Sigmoid colon (tissue), 4 donors: ENCODE results near the gene ZKSCAN3.

Experiments used
- CTCF ChIP-seq, 4 experiments: fragments of 450-650 bp in 3 of 4; fragments of 200-600 bp in 1 of 4; IDR thresholded peaks; one replicate each; pipeline ENCODE4 v1.5.1; 2016 to 2019; ENCODE audit warnings: antibody characterized with exemption in 4 of 4, mild to moderate bottlenecking in 3 of 4, moderate library complexity in 2 of 4
- EP300 ChIP-seq, 4 donors: sonication (generic); formaldehyde crosslinking; IDR thresholded peaks; one replicate each; pipeline ENCODE4 v1.6.1; 2017; ENCODE audit warnings: antibody characterized with exemption in 4 of 4
- POLR2A ChIP-seq, 2 donors: fragments of 450-650 bp; IDR thresholded peaks; one replicate each; pipeline ENCODE4 v1.6.1; 2016; ENCODE audit warnings: antibody characterized with exemption in 2 of 2, mild to moderate bottlenecking in 2 of 2, moderate library complexity in 2 of 2
- POLR2AphosphoS5 ChIP-seq, 4 donors: sonication (generic); formaldehyde crosslinking; IDR thresholded peaks; one replicate each; pipeline ENCODE4 v1.6.1; 2017; ENCODE audit warnings: antibody characterized with exemption in 4 of 4

GRCh38 chr6:28408076-28408802 is 58.5 kb downstream of the ZKSCAN3 start:
- TF ChIP-seq CTCF (IDR thresholded peaks at IDR 0.05): no peak
- TF ChIP-seq POLR2A (IDR thresholded peaks at IDR 0.05): no peak
- TF ChIP-seq POLR2AphosphoS5 (IDR thresholded peaks at IDR 0.05): no peak
- TF ChIP-seq EP300 (IDR thresholded peaks at IDR 0.05): no peak
